CD4-positive, alpha-beta T cell (primary cell): ENCODE measurements around the gene ANKK1. TPM values are rescaled to one million over a fixed set of nuclear protein-coding genes. Genes with fewer than 3 reads are reported as not detected.

Experiments used
- ATAC-seq: fragments of 200-7000 bp; cut with Tn5 transposase; one replicate; pipeline ENCODE4 v1.10.0; 2022; ENCODE audit warnings: mild to moderate bottlenecking; ENCODE audit not compliant: poor library complexity
- CTCF ChIA-PET: fragments of 350-600 bp; sonication (Branson Sonifier 250); formaldehyde crosslinking; loops from one replicate; lab custom pipeline; 2021; ENCODE audit warnings: antibody characterized with exemption, inconsistent platforms; lab: Charles Lee
- POLR2A ChIA-PET: fragments of 350-600 bp; sonication (Branson Sonifier 250); formaldehyde crosslinking; loops from one replicate; lab custom pipeline; 2021; ENCODE audit warnings: antibody characterized with exemption, inconsistent platforms; lab: Charles Lee
- DNase-seq, 14 experiments: peaks; one replicate each; pipeline ENCODE4 v3.0.0-alpha.2; 2013 to 2020; ENCODE audit warnings: mixed read lengths in 2 of 14
- H3K27ac ChIP-seq, 2 donors: one replicate each; pipeline versions ENCODE4 v1.5.1 to v1.7.0; 2013; ENCODE audit warnings: low read length in 2 of 2, low read depth in 1 of 2, mild to moderate bottlenecking in 1 of 2
- H3K27me3 ChIP-seq, 2 experiments: 1 replicate in 1 of 2; 2 replicates in 1 of 2; pipeline versions ENCODE4 v1.6.1 to v1.7.0; 2013; ENCODE audit warnings: low read length in 2 of 2, control low read depth in 1 of 2, mild to moderate bottlenecking in 1 of 2, moderate library complexity in 1 of 2; ENCODE audit not compliant: insufficient read depth in 2 of 2, control insufficient read depth in 1 of 2
- H3K36me3 ChIP-seq: one replicate; pipeline ENCODE4 v1.6.1; 2013; ENCODE audit warnings: low read length, control low read depth; ENCODE audit not compliant: insufficient read depth
- H3K4me1 ChIP-seq: one replicate; pipeline ENCODE4 v1.6.1; 2013; ENCODE audit warnings: low read length, control low read depth; ENCODE audit not compliant: insufficient read depth
- H3K4me3 ChIP-seq: one replicate; pipeline ENCODE4 v1.5.1; 2013; ENCODE audit warnings: mild to moderate bottlenecking, low read length, moderate library complexity
- H3K9me3 ChIP-seq, 2 experiments: 1 replicate in 1 of 2; 2 replicates in 1 of 2; pipeline versions ENCODE4 v1.6.1 to v1.7.0; 2013; ENCODE audit warnings: low read length in 2 of 2, mild to moderate bottlenecking in 2 of 2, control low read depth in 1 of 2, moderate library complexity in 1 of 2; ENCODE audit not compliant: control insufficient read depth in 1 of 2, insufficient read depth in 1 of 2
- H3K27ac Mint-ChIP-seq: one replicate; pipeline ENCODE4 v1.8.0; 2020; ENCODE audit warnings: mixed read lengths
- H3K27me3 Mint-ChIP-seq: one replicate; pipeline ENCODE4 v1.8.0; 2021; ENCODE audit warnings: mixed read lengths
- H3K36me3 Mint-ChIP-seq: one replicate; pipeline ENCODE4 v1.8.0; 2021; ENCODE audit warnings: low read depth, mixed read lengths
- H3K4me1 Mint-ChIP-seq: one replicate; pipeline ENCODE4 v1.8.0; 2021; ENCODE audit warnings: low read depth, mixed read lengths
- H3K4me3 Mint-ChIP-seq: one replicate; pipeline ENCODE4 v1.8.0; 2020; ENCODE audit warnings: mild to moderate bottlenecking, mixed read lengths
- H3K9me3 Mint-ChIP-seq: one replicate; pipeline ENCODE4 v1.8.0; 2020; ENCODE audit warnings: mixed read lengths
- CTCF ChIP-seq: fragments of 200-600 bp; IDR thresholded peaks from one replicate; pipeline ENCODE4 v1.8.0; 2022; ENCODE audit warnings: antibody characterized with exemption, mild to moderate bottlenecking
- intact Hi-C, 2 experiments: fragments of 100-400 bp; cut with DNase I in 1 of 2; cut with micrococcal nuclease in 1 of 2; formaldehyde crosslinking; loops; one replicate each; pipeline versions ENCODE4 v1.15.1 to v1.9.0; 2023 to 2025; cut with DNase I, micrococcal nuclease
- total RNA-seq, 174 experiments: library from RNA in 2 of 174; stranded (reverse) in 2 of 174; gene quantifications; one replicate each; pipeline ENCODE4 v1.2.3 and lab custom pipeline; 2021 to 2026

ANKK1 gene
- total RNA-seq, 2 experiments from 2014 or later = 1.2 to 1.6 TPM

GRCh38 chr11:113378692-113379091 is 8.9 kb upstream of the ANKK1 start:
- ChIA-PET POLR2A (no interaction called here), CTCF (no interaction called here)
- DNase-seq (no peak), ATAC-seq (no peak)
- Mint-ChIP-seq H3K9me3 (peaks cover 3% of the 10 kb centered on the region), H3K4me3 (no peak overlapping the region), H3K27me3 (no peaks in the 10 kb centered on the region), H3K4me1 (no peaks in the 10 kb centered on the region), H3K36me3 (peaks cover 35% of the 10 kb centered on the region), H3K27ac (no peak overlapping the region)
- intact Hi-C loops = no loop called here
- H3K36me3 ChIP-seq = no peaks in the 10 kb centered on the region
- no peak overlapping the region for H3K27ac ChIP-seq
- H3K9me3 ChIP-seq = no peaks in the 10 kb centered on the region
- no peaks in the 10 kb centered on the region for H3K4me1 ChIP-seq
- TF ChIP-seq CTCF = no peak
- no peaks in the 10 kb centered on the region for H3K27me3 ChIP-seq
- no peak overlapping the region for H3K4me3 ChIP-seq

- ChIA-PET CTCF (no interaction called here), POLR2A (no interaction called here)
- H3K27me3 ChIP-seq = peaks cover 0 to 2% of the 10 kb centered on the region in 2 experiments
- no peak for ATAC-seq
- no peaks in the 10 kb centered on the region for H3K4me1 ChIP-seq
- Mint-ChIP-seq H3K27me3 (peaks cover 3% of the 10 kb centered on the region), H3K4me1 (no peaks in the 10 kb centered on the region), H3K36me3 (peaks cover 33% of the 10 kb centered on the region), H3K9me3 (peaks cover 3% of the 10 kb centered on the region), H3K27ac (no peak overlapping the region), H3K4me3 (no peak overlapping the region)
- H3K27ac ChIP-seq = no peak overlapping the region
- intact Hi-C loops = no loop called here
- TF ChIP-seq CTCF = no peak
- H3K36me3 ChIP-seq = no peaks in the 10 kb centered on the region
- DNase-seq = no peak
- H3K4me3 ChIP-seq = no peak overlapping the region
- H3K9me3 ChIP-seq = peaks cover 0 to 4% of the 10 kb centered on the region in 2 experiments
Observed at GRCh38 chr11:113382121-113382520, 5.5 kb upstream of the ANKK1 start.

GRCh38 chr11:113384551-113384950 is 3.0 kb upstream of the ANKK1 start:
- Mint-ChIP-seq H3K27me3 (peaks cover 5% of the 10 kb centered on the region), H3K36me3 (peaks cover 24% of the 10 kb centered on the region), H3K4me1 (no peaks in the 10 kb centered on the region), H3K4me3 (no peak overlapping the region), H3K9me3 (peaks cover 3% of the 10 kb centered on the region), H3K27ac (no peak overlapping the region)
- Histone ChIP-seq H3K36me3 (no peaks in the 10 kb centered on the region), H3K4me1 (peaks cover 7% of the 10 kb centered on the region), H3K27ac (no peak overlapping the region), H3K9me3 (peaks cover 0 to 7% of the 10 kb centered on the region in 2 experiments), H3K27me3 (peaks cover 16 to 20% of the 10 kb centered on the region in 2 experiments), H3K4me3 (no peak overlapping the region)
- CTCF ChIA-PET = no interaction called here
- ATAC-seq = no peak
- intact Hi-C loops = no loop called here
- POLR2A ChIA-PET = no interaction called here
- TF ChIP-seq CTCF = no peak
- DNase-seq = no peak
